Mucosa of descending colon (tissue), 3 donors: ENCODE measurements around the gene LRRC49. TPM values are rescaled to one million over a fixed set of nuclear protein-coding genes. Genes with fewer than 3 reads are reported as not detected.

Source experiments
- ATAC-seq: fragments of 200-7000 bp; cut with Tn5 transposase; one replicate; pipeline ENCODE4 v1.9.1; 2020; ENCODE audit warnings: mild to moderate bottlenecking, moderate library complexity
- DNase-seq, 3 donors: peaks; one replicate each; pipeline ENCODE4 v3.0.0-alpha.2; 2020
- H3K36me3 ChIP-seq: fragments of 200-600 bp; one replicate; pipeline ENCODE4 v1.8.0; 2021; ENCODE audit warnings: low read depth, mild to moderate bottlenecking
- H3K4me1 ChIP-seq: fragments of 200-600 bp; one replicate; pipeline ENCODE4 v1.8.0; 2021; ENCODE audit warnings: low read depth, mild to moderate bottlenecking
- H3K4me3 ChIP-seq: fragments of 200-600 bp; one replicate; pipeline ENCODE4 v1.8.0; 2021; ENCODE audit warnings: mild to moderate bottlenecking
- H3K9me3 ChIP-seq: fragments of 200-600 bp; one replicate; pipeline ENCODE4 v1.8.0; 2021; ENCODE audit warnings: mild to moderate bottlenecking
- CTCF ChIP-seq: fragments of 200-600 bp; IDR thresholded peaks from one replicate; pipeline ENCODE4 v1.8.0; 2022; ENCODE audit warnings: antibody characterized with exemption, mild to moderate bottlenecking
- intact Hi-C, 2 donors: fragments of 100-400 bp; cut with DNase I in 1 of 2; cut with micrococcal nuclease in 1 of 2; formaldehyde crosslinking; loops; one replicate each; pipeline versions ENCODE4 v1.11.0 to v1.11.1; 2022; cut with DNase I, micrococcal nuclease
- total RNA-seq, 3 donors: library from RNA; stranded (reverse); fragmentation: NEBNext Ultra II Directional in 2 of 3; extraction: Animal tissue kit (Norgen Biotek cat#: 25700) in 2 of 3; gene quantifications; one replicate each; pipeline versions ENCODE4 v1.2.1 to v1.2.4, GENCODE V29; 2021 to 2023
- donor health status: DM: no; HTN: no; CAD: no; lungs with moderate emphysema.
- donor health status: DM: no; HTN: no; CAD: no.
- donor health status: DM: no; HTN: yes; CAD: no.

Gene LRRC49
- total RNA-seq, 3 donors from 2014 or later: 2.7 to 5.7 (median 4.7) TPM

GRCh38 chr15:71079208-71080044, 186.8 kb downstream of the LRRC49 start:
- Histone ChIP-seq H3K4me1 (peaks cover 10% of the 10 kb centered on the region), H3K36me3 (no peaks in the 10 kb centered on the region), H3K4me3 (no peak overlapping the region), H3K9me3 (no peaks in the 10 kb centered on the region)
- intact Hi-C loops: no loop called here
- ATAC-seq: peak; percentile 84
- TF ChIP-seq CTCF: no peak
- peak; percentile 41 to 68 (median 63) for DNase-seq

- no peak for TF ChIP-seq CTCF
- DNase-seq (no peak), ATAC-seq (peak; percentile 1)
- H3K4me1 ChIP-seq: peaks cover 10% of the 10 kb centered on the region
- intact Hi-C loops: no loop called here
- no peaks in the 10 kb centered on the region for H3K36me3 ChIP-seq
- H3K9me3 ChIP-seq: no peaks in the 10 kb centered on the region
- no peak overlapping the region for H3K4me3 ChIP-seq
Measured at GRCh38 chr15:71080166-71080565, 187.5 kb downstream of the LRRC49 start.

- Histone ChIP-seq H3K9me3 (no peaks in the 10 kb centered on the region), H3K36me3 (no peaks in the 10 kb centered on the region), H3K4me3 (no peak overlapping the region), H3K4me1 (peaks cover 10% of the 10 kb centered on the region)
- ATAC-seq: peak; percentile 3
- TF ChIP-seq CTCF: no peak
- DNase-seq: no peak
- intact Hi-C loops: no loop called here
Measured at GRCh38 chr15:71080705-71081104, 188.1 kb downstream of the LRRC49 start.

GRCh38 chr15:71082803-71083202, 190.2 kb downstream of the LRRC49 start:
- Histone ChIP-seq H3K4me3 (no peak overlapping the region), H3K4me1 (peaks cover 10% of the 10 kb centered on the region), H3K9me3 (no peaks in the 10 kb centered on the region), H3K36me3 (no peaks in the 10 kb centered on the region)
- TF ChIP-seq CTCF: no peak
- DNase-seq: no peak
- intact Hi-C loops: no loop called here
- no peak for ATAC-seq

GRCh38 chr15:71083349-71083748, 190.7 kb downstream of the LRRC49 start:
- intact Hi-C loops: no loop called here
- H3K9me3 ChIP-seq: no peaks in the 10 kb centered on the region
- DNase-seq (no peak), ATAC-seq (no peak)
- TF ChIP-seq CTCF: no peak
- H3K36me3 ChIP-seq: no peaks in the 10 kb centered on the region
- peaks cover 9% of the 10 kb centered on the region for H3K4me1 ChIP-seq
- H3K4me3 ChIP-seq: no peak overlapping the region
